Measurements from ENCODE around the gene TMEM127.
"Not testable (repeated sequence)": the region's sequence is repeated elsewhere in the genome, so short reads cannot be mapped to it uniquely, and the experiment has no call there.

TMEM127 gene

DNA sequence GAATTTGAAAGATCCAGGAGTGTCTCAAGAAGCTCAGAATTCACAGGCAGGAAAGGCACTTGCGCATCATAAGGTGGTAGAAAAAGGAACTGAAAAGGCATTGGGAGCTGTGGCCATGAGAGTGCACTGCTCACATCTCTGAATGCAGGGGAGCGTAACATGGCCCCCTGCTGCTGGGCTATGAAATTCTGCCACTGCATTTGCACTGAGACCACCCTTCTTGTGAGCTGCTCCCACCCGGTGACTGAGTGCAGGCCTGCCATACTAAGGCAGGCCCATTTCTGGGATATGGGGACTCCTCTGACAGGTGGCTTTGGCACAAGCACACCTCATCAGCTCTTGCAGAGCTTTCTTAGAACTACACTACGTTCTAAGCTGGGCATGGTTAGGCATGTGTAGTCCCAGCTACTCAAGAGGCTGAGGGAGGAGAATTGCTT is 31.9 kb downstream of the TMEM127 start:
- no peak overlapping the region for H3K4me3 ChIP-seq (replicated peaks; ENCODE audit: low read depth, low read length)
- no peak for DNase-seq (ENCODE audit: extremely low read depth, low read depth)
- TF ChIP-seq, protein P1, sequence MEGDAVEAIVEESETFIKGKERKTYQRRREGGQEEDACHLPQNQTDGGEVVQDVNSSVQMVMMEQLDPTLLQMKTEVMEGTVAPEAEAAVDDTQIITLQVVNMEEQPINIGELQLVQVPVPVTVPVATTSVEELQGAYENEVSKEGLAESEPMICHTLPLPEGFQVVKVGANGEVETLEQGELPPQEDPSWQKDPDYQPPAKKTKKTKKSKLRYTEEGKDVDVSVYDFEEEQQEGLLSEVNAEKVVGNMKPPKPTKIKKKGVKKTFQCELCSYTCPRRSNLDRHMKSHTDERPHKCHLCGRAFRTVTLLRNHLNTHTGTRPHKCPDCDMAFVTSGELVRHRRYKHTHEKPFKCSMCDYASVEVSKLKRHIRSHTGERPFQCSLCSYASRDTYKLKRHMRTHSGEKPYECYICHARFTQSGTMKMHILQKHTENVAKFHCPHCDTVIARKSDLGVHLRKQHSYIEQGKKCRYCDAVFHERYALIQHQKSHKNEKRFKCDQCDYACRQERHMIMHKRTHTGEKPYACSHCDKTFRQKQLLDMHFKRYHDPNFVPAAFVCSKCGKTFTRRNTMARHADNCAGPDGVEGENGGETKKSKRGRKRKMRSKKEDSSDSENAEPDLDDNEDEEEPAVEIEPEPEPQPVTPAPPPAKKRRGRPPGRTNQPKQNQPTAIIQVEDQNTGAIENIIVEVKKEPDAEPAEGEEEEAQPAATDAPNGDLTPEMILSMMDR (IDR thresholded peaks at IDR 0.05; ENCODE audit: low read depth, low read length, missing control alignments), result no peak

DNA sequence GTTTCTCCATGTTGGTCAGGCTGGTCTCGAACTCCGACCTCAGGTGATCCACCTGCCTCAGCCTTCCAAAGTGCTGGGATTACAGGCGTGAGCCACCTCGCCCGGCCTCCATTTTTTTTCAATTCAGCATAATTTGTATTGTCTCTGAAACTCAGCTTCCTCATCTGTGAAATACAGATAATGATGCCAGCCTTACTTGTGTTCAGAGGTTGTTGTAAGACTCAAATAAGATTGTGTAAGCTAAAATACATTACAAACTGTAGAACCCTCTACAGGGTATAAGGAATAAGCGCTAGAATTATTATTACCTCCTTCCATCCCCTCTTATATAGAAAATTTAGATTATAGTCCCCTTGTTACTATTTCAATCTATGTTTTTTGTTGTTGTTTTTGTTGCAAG is 32.4 kb downstream of the TMEM127 start:
- DNase-seq (ENCODE audit: extremely low read depth, low read depth), result no peak
- no peak overlapping the region for H3K4me3 ChIP-seq (replicated peaks; ENCODE audit: low read depth, low read length)
- TF ChIP-seq, protein P1 (IDR thresholded peaks at IDR 0.05; ENCODE audit: low read depth, low read length, missing control alignments), result no peak

DNA sequence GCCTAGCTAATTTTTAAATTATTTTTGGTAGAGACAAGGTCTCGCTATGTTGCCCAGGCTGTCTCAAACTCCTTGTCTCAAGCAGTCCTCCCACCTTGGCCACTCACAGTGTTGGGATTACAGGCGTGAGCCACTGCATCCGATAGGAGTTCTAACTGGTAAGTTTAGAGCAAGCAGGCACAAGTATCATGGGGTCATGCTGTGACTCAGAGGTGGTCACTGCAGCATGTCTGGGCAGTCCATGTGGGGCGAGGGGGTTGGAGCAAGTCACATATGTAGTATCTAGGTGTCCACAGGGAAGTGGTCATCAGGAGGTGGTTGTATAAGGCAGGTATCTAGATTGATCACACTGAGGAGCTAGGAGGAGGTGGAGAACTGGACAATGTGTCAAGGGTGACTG is 34.5 kb downstream of the TMEM127 start:
- DNase-seq (ENCODE audit: extremely low read depth, low read depth), result no peak
- TF ChIP-seq, protein P1 (IDR thresholded peaks at IDR 0.05; ENCODE audit: low read depth, low read length, missing control alignments), result no peak
- no peak overlapping the region for H3K4me3 ChIP-seq (replicated peaks; ENCODE audit: low read depth, low read length)

DNA sequence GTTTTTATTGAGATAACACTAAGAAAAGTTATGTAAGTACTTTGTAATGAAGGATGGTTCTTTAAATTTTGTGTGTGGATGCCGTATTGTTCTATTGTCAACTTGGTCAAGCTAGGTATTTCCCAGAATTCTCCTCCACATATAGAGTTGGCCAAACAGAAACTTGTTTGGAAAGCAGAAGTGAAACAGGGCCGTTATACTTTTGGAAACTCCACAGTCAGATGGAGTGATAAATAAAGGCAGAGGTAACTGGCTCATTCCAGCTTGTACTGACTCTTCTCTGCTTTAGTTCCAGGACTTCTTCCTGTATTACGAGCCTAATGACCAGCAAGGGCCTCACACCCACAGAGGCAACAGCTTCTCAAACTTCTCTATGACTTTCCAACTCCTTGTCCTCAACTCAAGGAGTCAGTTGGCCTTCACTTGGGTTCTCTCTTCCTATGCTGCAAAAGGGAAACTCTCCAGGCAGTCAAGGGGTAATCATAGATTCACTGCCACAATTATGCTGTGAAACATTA is 40.7 kb downstream of the TMEM127 start:
- no peak overlapping the region for H3K4me3 ChIP-seq (replicated peaks; ENCODE audit: low read depth, low read length)
- DNase-seq (ENCODE audit: extremely low read depth, low read depth), result no peak
- TF ChIP-seq, protein P1 (IDR thresholded peaks at IDR 0.05; ENCODE audit: low read depth, low read length, missing control alignments), result no peak

DNA sequence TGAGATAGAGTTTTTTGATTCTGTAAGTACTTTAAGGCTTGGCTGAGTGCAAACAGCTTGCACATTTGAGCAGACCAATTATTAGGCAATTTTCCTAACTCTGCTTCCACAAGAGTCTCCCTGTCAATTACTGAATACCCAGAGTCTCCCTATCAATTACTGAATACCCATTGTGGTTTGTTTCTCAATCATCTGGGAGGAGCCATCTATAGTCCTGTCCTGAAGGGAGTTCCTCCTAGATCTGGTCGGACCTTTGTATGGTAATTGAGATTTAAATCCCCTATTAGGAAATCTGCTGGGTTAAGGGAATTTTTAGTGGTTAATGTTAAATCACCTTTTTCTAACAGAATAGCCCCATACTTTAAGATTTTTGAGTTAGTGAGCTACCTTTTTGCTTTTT is 44.7 kb downstream of the TMEM127 start:
- not testable (repeated sequence) for DNase-seq (ENCODE audit: extremely low read depth, low read depth); H3K4me3 ChIP-seq (replicated peaks; ENCODE audit: low read depth, low read length)

GRCh38 chr2:96219959-96220358 is 45.8 kb downstream of the TMEM127 start:
- H3K4me3 ChIP-seq (replicated peaks; ENCODE audit: low read depth, low read length); DNase-seq (ENCODE audit: extremely low read depth, low read depth): not testable (repeated sequence)

DNA sequence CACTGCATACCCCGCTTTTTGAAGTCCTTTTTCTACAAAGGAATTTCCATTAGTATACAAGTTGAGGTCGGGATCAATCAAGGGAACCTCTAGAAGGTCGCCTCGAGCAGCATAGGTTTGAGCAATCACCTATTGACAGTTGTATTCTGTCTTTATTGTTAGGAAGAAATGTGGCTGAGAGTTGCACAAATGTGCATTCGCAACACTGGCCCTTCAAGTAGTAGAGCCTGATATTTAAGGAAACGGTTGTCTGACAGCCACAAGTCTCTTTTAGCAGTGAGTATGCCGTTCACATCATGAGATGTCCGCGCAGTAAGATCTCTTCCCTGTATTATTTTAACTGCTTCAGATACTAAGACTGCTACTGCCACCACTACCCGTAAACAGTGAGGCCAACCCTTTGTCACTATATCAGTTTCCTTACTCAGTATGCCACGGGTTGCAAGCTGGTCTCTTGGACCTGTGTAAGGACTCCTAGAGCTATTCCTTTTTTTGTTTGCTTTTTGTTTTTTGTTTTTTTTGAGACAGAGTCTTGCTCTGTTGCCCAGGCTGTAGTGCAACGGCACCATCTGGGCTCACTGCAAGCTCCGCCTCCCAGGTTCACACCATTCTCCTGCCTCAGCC is 47.2 kb downstream of the TMEM127 start:
- TF ChIP-seq, protein P1 (IDR thresholded peaks at IDR 0.05; ENCODE audit: low read depth, low read length, missing control alignments), result no peak
- no peak for DNase-seq (ENCODE audit: extremely low read depth, low read depth)
- no peak overlapping the region for H3K4me3 ChIP-seq (replicated peaks; ENCODE audit: low read depth, low read length)

- TF ChIP-seq, protein P1 (IDR thresholded peaks at IDR 0.05; ENCODE audit: low read depth, low read length, missing control alignments), result no peak
- no peak overlapping the region for H3K4me3 ChIP-seq (replicated peaks; ENCODE audit: low read depth, low read length)
- DNase-seq (ENCODE audit: extremely low read depth, low read depth), result no peak
Observed at GRCh38 chr2:96214554-96214953, 51.2 kb downstream of the TMEM127 start.

Data from HFF-Myc (cell line).